DOHH2 (cell line): Measurements from ENCODE around the gene CELA2B.

ENCODE experiments used
- H3F3A ChIP-seq: fragments of 200-600 bp; sonication (generic), shearing (Covaris generic); 2 replicates; pipeline ENCODE4 v1.6.0; 2016; ENCODE audit warnings: antibody characterized with exemption, mild to moderate bottlenecking; ENCODE audit not compliant: control insufficient read depth, insufficient read depth
- H3K27ac ChIP-seq: fragments of 200-600 bp; sonication (generic); 2 replicates; pipeline ENCODE4 v1.5.1; 2014; ENCODE audit warnings: low read depth, mild to moderate bottlenecking, low read length, moderate library complexity
- H3K27me3 ChIP-seq: fragments of 200-600 bp; sonication (generic); 2 replicates; pipeline ENCODE4 v1.6.1; 2014; ENCODE audit warnings: mild to moderate bottlenecking, low read length, mixed read lengths; ENCODE audit not compliant: control insufficient read depth
- H3K36me3 ChIP-seq: fragments of 200-600 bp; sonication (generic); 2 replicates; pipeline ENCODE4 v1.6.1; 2014; ENCODE audit warnings: mild to moderate bottlenecking, low read length, moderate library complexity, mixed read lengths; ENCODE audit not compliant: control insufficient read depth
- H3K4me1 ChIP-seq: fragments of 200-600 bp; sonication (generic); 2 replicates; pipeline ENCODE4 v1.6.1; 2014; ENCODE audit warnings: mild to moderate bottlenecking, low read length, mixed read lengths; ENCODE audit not compliant: control insufficient read depth
- H3K4me2 ChIP-seq: fragments of 200-600 bp; sonication (generic); 2 replicates; pipeline ENCODE4 v1.6.0; 2014; ENCODE audit warnings: mild to moderate bottlenecking, low read length, moderate library complexity
- H3K4me3 ChIP-seq: fragments of 200-600 bp; sonication (generic); 2 replicates; pipeline ENCODE4 v1.5.1; 2014; ENCODE audit warnings: mild to moderate bottlenecking, low read length, mixed read lengths
- H3K79me2 ChIP-seq: fragments of 200-600 bp; sonication (generic); 2 replicates; pipeline ENCODE4 v1.6.1; 2014; ENCODE audit warnings: mild to moderate bottlenecking, low read length, mixed read lengths; ENCODE audit not compliant: control insufficient read depth
- H3K9me2 ChIP-seq: fragments of 200-600 bp; sonication (generic); replicated peaks from 2 replicates; pipeline ENCODE4 v1.6.1; 2014; ENCODE audit warnings: mild to moderate bottlenecking, low read length, mixed read lengths; ENCODE audit not compliant: control insufficient read depth
- H3K9me3 ChIP-seq: fragments of 200-600 bp; sonication (generic); 2 replicates; pipeline ENCODE4 v1.6.1; 2014; ENCODE audit warnings: antibody characterized with exemption, low read length, mixed read lengths; ENCODE audit not compliant: control insufficient read depth, insufficient read depth
- H4K20me1 ChIP-seq: fragments of 200-600 bp; sonication (generic); 2 replicates; pipeline ENCODE4 v1.6.0; 2014; ENCODE audit warnings: low read depth, mild to moderate bottlenecking, antibody characterized with exemption, low read length, moderate library complexity; ENCODE audit not compliant: control insufficient read depth, insufficient read depth
- EZH2phosphoT487 ChIP-seq: fragments of 200-600 bp; sonication (generic); IDR thresholded peaks from 2 replicates; pipeline ENCODE4 v1.6.1; 2017; ENCODE audit warnings: borderline replicate concordance, mild to moderate bottlenecking, antibody characterized with exemption, low read length, moderate library complexity, mixed read lengths
- TF ChIP-seq, protein P1 (sequence below): fragments of 200-600 bp; sonication (generic); IDR thresholded peaks from one replicate; pipeline ENCODE4 v1.5.1; 2014; ENCODE audit warnings: antibody characterized with exemption, mild to moderate bottlenecking, low read depth, low read length; ENCODE audit not compliant: poor library complexity, severe bottlenecking

CELA2B gene

DNA sequence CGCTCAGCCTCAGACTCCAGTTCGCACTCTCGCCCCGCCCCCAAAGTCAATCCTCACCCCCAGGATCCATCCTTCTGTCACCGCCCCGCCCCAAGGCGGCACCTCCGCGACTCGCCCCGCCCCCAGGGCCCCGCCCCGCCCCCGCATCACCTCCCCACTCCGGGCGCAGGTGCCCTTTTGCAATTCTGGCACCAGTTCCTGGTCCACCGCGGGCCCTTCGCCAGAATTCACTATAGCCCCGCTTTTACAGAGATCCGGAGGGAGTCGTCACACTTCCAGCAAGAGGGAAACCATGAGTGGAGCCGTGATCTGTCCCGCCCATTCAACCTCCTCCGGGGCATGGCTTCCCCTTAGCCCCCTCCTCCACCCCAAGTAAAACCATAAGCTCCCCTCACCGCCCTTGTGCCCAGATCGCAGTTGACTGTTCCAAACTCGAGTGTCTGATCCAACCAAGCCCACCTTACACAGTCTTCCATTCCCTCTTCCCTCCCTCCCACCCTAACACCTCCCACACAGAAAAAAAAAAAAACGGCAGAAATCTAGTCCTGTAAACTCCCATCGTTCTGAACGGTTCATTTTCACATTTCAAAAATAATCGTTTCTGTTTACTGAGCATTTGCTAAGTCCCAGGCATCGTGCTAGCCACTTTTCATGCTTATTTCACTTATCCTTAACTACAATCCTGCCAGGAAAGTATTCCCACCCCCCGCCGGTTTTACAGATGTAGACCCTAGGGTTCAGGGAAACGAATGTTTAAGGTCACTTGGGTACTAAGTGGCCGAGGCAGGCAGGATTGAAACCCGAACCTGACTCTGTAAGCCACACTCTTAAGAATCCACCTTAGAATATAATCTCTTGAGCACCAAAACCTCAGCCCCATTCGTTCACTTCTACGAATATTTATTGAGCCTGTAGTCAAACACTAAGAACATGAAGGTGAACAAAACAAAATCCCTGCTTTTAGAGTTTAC, 49.4 kb downstream of the CELA2B start:
- Histone ChIP-seq H3K79me2 (peaks cover 28% of the 10 kb centered on the region), H3K27me3 (no peaks in the 10 kb centered on the region), H3K4me3 (peak overlapping the region; percentile 80), H3F3A (peaks cover 7% of the 10 kb centered on the region; the same call in 1 of the 2 replicates), H3K4me2 (peak overlapping the region; percentile 67), H4K20me1 (no peaks in the 10 kb centered on the region), H3K36me3 (no peaks in the 10 kb centered on the region), H3K4me1 (peaks cover 28% of the 10 kb centered on the region), H3K9me2 (no peaks in the 10 kb centered on the region), H3K27ac (peak overlapping the region; percentile 43), H3K9me3 (no peaks in the 10 kb centered on the region)
- TF ChIP-seq, protein P1, sequence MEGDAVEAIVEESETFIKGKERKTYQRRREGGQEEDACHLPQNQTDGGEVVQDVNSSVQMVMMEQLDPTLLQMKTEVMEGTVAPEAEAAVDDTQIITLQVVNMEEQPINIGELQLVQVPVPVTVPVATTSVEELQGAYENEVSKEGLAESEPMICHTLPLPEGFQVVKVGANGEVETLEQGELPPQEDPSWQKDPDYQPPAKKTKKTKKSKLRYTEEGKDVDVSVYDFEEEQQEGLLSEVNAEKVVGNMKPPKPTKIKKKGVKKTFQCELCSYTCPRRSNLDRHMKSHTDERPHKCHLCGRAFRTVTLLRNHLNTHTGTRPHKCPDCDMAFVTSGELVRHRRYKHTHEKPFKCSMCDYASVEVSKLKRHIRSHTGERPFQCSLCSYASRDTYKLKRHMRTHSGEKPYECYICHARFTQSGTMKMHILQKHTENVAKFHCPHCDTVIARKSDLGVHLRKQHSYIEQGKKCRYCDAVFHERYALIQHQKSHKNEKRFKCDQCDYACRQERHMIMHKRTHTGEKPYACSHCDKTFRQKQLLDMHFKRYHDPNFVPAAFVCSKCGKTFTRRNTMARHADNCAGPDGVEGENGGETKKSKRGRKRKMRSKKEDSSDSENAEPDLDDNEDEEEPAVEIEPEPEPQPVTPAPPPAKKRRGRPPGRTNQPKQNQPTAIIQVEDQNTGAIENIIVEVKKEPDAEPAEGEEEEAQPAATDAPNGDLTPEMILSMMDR = no peak
- no peak for TF ChIP-seq EZH2phosphoT487

DNA sequence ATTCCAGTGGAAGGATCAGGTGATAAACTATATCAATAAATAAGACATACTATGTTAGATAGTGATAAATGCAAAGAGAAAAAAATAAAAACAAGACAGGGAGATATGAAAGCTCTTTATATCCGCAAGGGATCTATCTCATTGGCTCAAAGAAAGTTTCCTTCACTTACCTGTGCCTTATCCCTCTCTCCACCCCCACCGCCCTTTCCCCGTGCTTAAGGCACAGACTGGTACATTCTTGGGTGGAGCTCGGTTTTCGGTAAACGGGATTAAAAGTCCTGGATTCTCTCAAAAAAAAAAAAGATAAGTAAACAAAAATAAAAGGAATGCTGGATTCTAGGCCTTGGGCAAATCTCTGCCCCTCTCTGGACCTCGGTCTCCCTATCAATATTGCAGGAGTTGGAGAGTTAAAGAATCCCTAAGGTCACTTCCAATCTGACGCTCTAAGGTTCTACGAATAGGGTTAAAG, 50.2 kb downstream of the CELA2B start:
- peak overlapping the region; percentile 80 for H3K4me3 ChIP-seq
- H3K4me2 ChIP-seq = peak overlapping the region; percentile 67
- H3F3A ChIP-seq = peaks cover 7% of the 10 kb centered on the region; the same call in 1 of the 2 replicates
- no peak for TF ChIP-seq EZH2phosphoT487
- TF ChIP-seq, protein P1 = no peak
- H3K9me2 ChIP-seq = no peaks in the 10 kb centered on the region
- no peaks in the 10 kb centered on the region for H3K9me3 ChIP-seq
- no peaks in the 10 kb centered on the region for H4K20me1 ChIP-seq
- H3K4me1 ChIP-seq = peaks cover 28% of the 10 kb centered on the region
- H3K79me2 ChIP-seq = peaks cover 28% of the 10 kb centered on the region
- no peaks in the 10 kb centered on the region for H3K36me3 ChIP-seq
- no peaks in the 10 kb centered on the region for H3K27me3 ChIP-seq
- H3K27ac ChIP-seq = peak overlapping the region; percentile 43

DNA sequence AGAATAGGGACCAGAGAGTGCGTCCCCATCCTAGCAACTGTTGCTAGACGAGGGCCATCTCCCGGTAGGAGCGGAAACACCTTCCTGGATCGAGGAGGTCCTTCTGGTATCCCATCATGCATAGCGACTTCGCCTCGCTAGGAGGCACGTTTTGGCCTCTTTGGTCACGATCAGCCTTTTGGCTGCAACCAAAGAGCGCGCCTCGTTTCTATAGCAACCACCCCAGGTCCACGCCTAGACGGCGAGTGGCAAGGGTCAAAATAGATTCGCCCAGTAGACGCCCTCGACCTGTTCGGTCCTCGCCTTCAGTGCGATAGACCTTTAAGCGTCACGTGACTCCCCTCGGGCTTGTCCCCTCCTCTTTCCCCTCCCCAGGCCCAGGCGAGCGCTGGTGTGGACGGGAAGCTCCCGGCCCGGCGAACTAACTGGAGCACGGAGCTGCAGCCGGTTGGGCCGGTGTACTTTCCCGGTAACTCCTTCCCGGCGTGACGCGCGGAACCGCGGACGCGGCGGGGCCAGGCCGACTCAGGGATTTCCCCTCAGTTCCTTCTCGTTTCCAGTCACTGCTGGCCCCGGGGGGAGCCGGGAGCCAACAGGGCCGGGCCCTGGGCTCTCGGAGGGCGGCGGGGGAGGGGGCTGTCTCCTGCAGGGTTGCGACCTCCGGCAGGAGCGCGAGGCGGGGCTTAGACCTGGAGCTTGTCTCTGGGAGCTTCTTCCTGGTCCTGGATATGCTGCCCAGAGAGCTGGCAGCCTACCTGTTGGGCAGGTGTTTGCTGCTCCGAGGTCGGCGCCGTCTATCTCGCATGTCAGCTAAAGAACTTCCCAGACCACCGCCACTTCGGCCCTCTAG, 50.8 kb downstream of the CELA2B start, which contains the start of gene DNAJC16:
Gene DNAJC16, plus strand, starts transcription at position 359 of the 850 bp plus-strand sequence. CDS start 2,258 bp downstream, outside the sequence.
- H3K4me3 ChIP-seq = peak within 1 kb of the TSS; percentile 80
- TF ChIP-seq, protein P1 = peak; percentile 28
- TF ChIP-seq EZH2phosphoT487 = no peak
- H3K79me2 ChIP-seq = peaks cover 28% of the 10 kb centered on the region
- H3K36me3 ChIP-seq = no peaks in the 10 kb centered on the region
- peaks cover 6% of the 10 kb centered on the region; the same call in 1 of the 2 replicates for H3F3A ChIP-seq
- no peaks in the 10 kb centered on the region for H4K20me1 ChIP-seq
- H3K9me3 ChIP-seq = no peaks in the 10 kb centered on the region
- H3K9me2 ChIP-seq = no peaks in the 10 kb centered on the region
- peak within 1 kb of the TSS; percentile 56 for H3K27ac ChIP-seq
- no peaks in the 10 kb centered on the region for H3K27me3 ChIP-seq
- peaks cover 28% of the 10 kb centered on the region for H3K4me1 ChIP-seq
- H3K4me2 ChIP-seq = peak within 1 kb of the TSS; percentile 67
